ENCODE measurements around the gene TTLL12.

Gene TTLL12

GRCh38 chr22:43213051-43213450, 26.1 kb upstream of the TTLL12 start:
- no peak for DNase-seq

GRCh38 chr22:43212434-43212952, 25.6 kb upstream of the TTLL12 start:
- no peak for DNase-seq

- no peak for DNase-seq
These were observed 25.1 kb upstream of the TTLL12 start for GRCh38 chr22:43211941-43212433.

- no peak for DNase-seq
These were observed 23.9 kb upstream of the TTLL12 start for GRCh38 chr22:43210631-43211515.

GRCh38 chr22:43209971-43210370, 23.0 kb upstream of the TTLL12 start:
- DNase-seq: no peak

GRCh38 chr22:43209523-43209890, 22.6 kb upstream of the TTLL12 start:
- no peak for DNase-seq

- no peak for DNase-seq
These were observed 22.0 kb upstream of the TTLL12 start for GRCh38 chr22:43208703-43209522.

- no peak for DNase-seq
These were observed 21.1 kb upstream of the TTLL12 start for GRCh38 chr22:43207849-43208702.

- no peak for DNase-seq
These were observed 20.5 kb upstream of the TTLL12 start for GRCh38 chr22:43207386-43207785.

- DNase-seq: no peak
These were observed 19.7 kb upstream of the TTLL12 start for GRCh38 chr22:43206509-43207161.

- no peak for DNase-seq
These were observed 19.0 kb upstream of the TTLL12 start for GRCh38 chr22:43205748-43206508.

GRCh38 chr22:43205261-43205691, 18.3 kb upstream of the TTLL12 start:
- DNase-seq: no peak

- DNase-seq: no peak
These were observed 16.6 kb upstream of the TTLL12 start for GRCh38 chr22:43203471-43203981.

- no peak for DNase-seq
These were observed 15.9 kb upstream of the TTLL12 start for GRCh38 chr22:43202756-43203410.

GRCh38 chr22:43202326-43202725, 15.4 kb upstream of the TTLL12 start:
- DNase-seq: no peak

- DNase-seq: no peak
These were observed 14.7 kb upstream of the TTLL12 start for GRCh38 chr22:43201486-43202219.

GRCh38 chr22:43200555-43200954, 13.6 kb upstream of the TTLL12 start:
- DNase-seq: no peak

GRCh38 chr22:43200031-43200430, 13.1 kb upstream of the TTLL12 start:
- DNase-seq: no peak

- DNase-seq: no peak
These were observed 12.6 kb upstream of the TTLL12 start for GRCh38 chr22:43199541-43199940.

GRCh38 chr22:43198936-43199335, 12.0 kb upstream of the TTLL12 start:
- DNase-seq: no peak

Measured in stimulated activated naive CD4-positive, alpha-beta T cell (primary cell).